ENCODE results near the gene PAQR7.

PAQR7 gene

DNA sequence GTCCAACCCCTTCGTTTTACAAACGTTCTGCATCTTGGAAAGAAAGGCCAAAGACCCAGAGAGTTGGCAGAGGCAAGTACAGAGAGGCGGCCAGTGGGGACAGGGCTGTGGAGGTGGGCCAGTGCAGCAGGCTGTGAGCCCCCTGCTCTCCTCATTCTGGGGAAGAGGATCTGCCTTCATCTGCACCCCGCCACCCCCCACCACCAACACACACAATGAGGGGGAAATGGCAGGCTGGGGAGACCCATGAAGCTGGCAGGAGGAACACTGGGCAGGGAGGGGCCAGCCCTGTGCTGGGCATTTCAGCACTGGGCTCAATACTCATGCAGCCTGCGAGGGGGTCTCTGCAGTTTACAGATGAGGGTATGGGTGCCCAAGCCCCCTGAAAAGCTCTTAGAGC lies 16.1 kb upstream of the PAQR7 start:
- no peak for DNase-seq
- H3K27me3 Mint-ChIP-seq = no peaks in the 10 kb centered on the region
- no peak for ATAC-seq
- no peaks in the 10 kb centered on the region for H3K36me3 Mint-ChIP-seq (ENCODE audit: low read depth)
- H3K9me3 Mint-ChIP-seq = no peaks in the 10 kb centered on the region
- no peak overlapping the region for H3K4me3 Mint-ChIP-seq
- peaks cover 13% of the 10 kb centered on the region for H3K4me1 Mint-ChIP-seq
- no peak overlapping the region for H3K27ac Mint-ChIP-seq

DNA sequence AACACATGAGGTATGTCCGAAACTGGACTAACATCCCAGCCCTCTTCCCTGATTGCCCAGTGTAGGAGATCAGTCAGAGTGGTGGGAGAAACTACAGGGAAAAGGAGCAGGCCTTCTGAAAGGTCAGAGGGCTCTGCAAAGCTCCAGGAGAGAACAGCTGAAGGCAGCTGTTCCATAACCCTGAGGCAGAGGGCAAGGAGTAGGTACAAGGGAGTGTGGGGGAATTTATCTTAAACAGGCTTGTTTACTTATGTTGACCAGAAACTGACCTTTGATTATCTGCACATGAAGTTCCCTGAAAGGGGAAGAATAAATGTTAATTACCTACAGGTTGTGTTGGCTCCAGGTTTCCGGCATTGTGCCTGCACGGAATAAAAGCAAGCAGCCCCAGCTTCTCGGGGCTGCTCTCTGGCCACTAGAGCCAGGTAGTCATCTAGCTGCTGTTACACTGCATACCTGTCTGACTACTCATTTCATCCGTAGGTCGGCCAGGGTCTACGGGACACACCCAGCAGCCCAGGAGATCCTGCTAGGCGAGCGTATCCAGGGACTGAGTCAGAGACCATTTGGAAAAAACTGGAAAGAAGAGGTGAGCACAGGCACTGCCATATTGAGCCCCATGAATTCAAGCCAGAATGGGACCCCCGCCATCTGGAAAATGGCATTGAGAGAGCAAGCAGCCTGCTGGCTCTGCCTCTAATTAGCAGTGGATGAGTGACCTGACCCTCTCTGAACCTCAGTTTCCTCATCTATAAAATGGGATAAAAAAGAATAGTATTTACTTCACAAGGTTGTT lies 14.9 kb upstream of the PAQR7 start:
- H3K4me3 Mint-ChIP-seq = no peak overlapping the region
- no peaks in the 10 kb centered on the region for H3K9me3 Mint-ChIP-seq
- H3K36me3 Mint-ChIP-seq (ENCODE audit: low read depth) = no peaks in the 10 kb centered on the region
- H3K4me1 Mint-ChIP-seq = peaks cover 8% of the 10 kb centered on the region
- no peaks in the 10 kb centered on the region for H3K27me3 Mint-ChIP-seq
- H3K27ac Mint-ChIP-seq = no peak overlapping the region
- DNase-seq (no peak), ATAC-seq (no peak)

DNA sequence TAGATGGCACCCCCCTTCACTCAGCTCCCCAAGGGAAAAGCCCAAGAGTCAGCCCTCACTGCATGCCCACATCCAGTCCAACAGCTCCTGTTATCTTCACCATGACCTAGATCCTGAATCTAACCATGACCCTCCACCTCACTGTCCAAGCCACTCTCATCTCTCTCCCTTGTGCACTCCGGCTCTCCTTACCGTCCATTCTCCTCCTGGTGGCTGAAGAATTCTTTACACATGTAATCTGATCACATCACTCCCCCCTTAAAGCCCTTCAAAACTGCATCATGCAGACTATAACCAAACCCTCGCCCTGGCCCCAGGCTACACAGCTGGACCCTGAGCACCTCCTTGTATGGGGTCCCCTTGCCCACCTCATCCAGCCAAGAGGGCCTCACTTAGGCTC lies 14.0 kb upstream of the PAQR7 start:
- H3K27ac Mint-ChIP-seq = no peak overlapping the region
- no peak for DNase-seq
- H3K4me3 Mint-ChIP-seq = no peak overlapping the region
- H3K4me1 Mint-ChIP-seq = peaks cover 5% of the 10 kb centered on the region
- no peaks in the 10 kb centered on the region for H3K36me3 Mint-ChIP-seq (ENCODE audit: low read depth)
- no peaks in the 10 kb centered on the region for H3K27me3 Mint-ChIP-seq
- H3K9me3 Mint-ChIP-seq = no peaks in the 10 kb centered on the region
- no peak for ATAC-seq

DNA sequence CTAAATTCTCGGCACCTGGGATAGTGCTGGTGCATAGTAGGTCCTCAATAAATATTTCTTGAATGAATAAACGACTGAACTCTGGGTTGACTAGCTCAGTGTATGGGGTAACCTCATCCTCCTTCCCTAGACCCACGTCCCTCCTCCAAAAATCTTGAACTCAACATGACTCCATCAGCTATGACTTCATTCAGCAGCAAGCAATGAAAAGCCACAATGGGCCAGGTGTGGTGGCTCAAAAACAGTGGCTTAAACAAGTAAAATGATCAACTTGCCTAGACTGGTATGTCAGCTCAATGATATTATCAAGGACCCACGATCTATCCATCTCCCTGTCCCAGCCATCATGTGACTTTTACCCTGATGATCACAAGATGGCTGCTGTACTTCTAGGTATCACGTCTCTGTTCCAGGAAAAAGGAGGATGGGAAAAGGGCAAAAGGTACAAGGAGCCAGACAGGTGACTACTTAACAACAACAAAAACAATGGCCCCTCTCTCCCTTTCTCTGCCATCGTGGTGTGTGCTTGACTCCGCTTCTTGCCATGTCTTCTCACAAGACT lies 13.0 kb upstream of the PAQR7 start:
- H3K27ac Mint-ChIP-seq = no peak overlapping the region
- H3K36me3 Mint-ChIP-seq (ENCODE audit: low read depth) = no peaks in the 10 kb centered on the region
- peaks cover 5% of the 10 kb centered on the region for H3K4me1 Mint-ChIP-seq
- no peak for DNase-seq
- no peak overlapping the region for H3K4me3 Mint-ChIP-seq
- no peaks in the 10 kb centered on the region for H3K27me3 Mint-ChIP-seq
- no peaks in the 10 kb centered on the region for H3K9me3 Mint-ChIP-seq
- ATAC-seq = no peak

DNA sequence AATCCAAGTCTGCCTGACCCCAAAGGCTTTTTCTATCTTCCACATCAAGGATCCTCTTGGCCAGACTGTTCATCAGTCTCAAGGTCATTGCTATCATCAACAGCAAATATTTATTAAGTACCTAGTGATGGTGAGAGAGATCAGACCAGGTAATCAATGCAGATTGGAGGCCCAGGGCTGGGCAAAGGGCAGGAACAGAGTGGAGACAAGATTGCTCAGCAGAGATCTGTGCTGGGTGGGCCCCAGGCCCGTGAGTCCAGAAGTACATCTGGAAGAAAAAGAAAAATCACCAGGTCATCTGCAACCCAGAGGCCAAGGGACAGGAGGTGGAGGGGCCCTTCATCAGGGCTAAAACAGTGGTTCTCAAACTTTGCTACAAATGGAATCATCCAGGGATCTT lies 10.1 kb upstream of the PAQR7 start:
- Mint-ChIP-seq H3K4me3 (no peak overlapping the region), H3K27ac (no peak overlapping the region), H3K27me3 (no peaks in the 10 kb centered on the region), H3K4me1 (no peaks in the 10 kb centered on the region), H3K9me3 (no peaks in the 10 kb centered on the region), H3K36me3 (ENCODE audit: low read depth) (no peaks in the 10 kb centered on the region)
- DNase-seq (no peak), ATAC-seq (no peak)

DNA sequence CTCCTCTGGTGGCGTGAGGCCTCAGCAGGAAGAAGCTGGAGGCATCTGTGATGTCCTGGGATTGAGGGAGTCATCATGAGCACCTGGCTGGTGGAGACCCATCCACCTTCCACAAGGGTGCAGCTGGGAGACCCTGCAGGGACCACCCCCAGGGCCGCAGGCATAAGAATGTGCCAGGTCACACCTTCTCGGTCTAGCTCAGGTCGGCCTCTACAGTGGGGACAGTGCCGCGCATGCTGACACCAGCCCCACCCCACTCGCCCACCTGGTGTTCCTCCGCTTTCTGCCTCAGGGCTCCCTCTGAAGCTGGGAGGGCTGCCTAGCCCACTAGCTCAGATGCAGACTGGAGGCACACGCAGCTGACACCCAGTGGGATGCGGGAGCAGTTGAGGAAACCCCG lies 5.8 kb upstream of the PAQR7 start:
- H3K27ac Mint-ChIP-seq = no peak overlapping the region
- no peaks in the 10 kb centered on the region for H3K4me1 Mint-ChIP-seq
- no peaks in the 10 kb centered on the region for H3K36me3 Mint-ChIP-seq (ENCODE audit: low read depth)
- no peak for ATAC-seq
- H3K9me3 Mint-ChIP-seq = no peaks in the 10 kb centered on the region
- DNase-seq = no peak
- H3K27me3 Mint-ChIP-seq = peaks cover 7% of the 10 kb centered on the region
- H3K4me3 Mint-ChIP-seq = no peak overlapping the region

DNA sequence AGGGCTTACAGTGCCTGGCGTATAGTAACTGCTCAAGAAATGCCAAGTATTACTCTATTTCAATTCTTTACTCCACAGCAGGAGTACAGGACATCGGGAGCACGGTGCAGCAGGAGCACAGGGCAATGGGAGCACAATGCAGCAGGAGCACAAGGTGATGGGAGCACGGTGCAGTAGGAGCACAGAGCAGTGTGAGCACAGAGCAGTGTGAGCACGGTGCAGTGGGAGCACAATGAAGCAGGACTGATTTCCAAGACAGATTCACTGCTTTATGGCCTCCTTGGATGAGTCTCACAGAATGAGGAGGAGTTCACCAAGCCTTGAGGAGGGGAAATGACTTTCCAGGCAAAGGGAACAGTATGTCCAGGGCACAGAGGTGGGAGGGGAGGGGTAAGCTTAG lies 5.0 kb upstream of the PAQR7 start:
- H3K36me3 Mint-ChIP-seq (ENCODE audit: low read depth) = no peaks in the 10 kb centered on the region
- no peak for ATAC-seq

DNA sequence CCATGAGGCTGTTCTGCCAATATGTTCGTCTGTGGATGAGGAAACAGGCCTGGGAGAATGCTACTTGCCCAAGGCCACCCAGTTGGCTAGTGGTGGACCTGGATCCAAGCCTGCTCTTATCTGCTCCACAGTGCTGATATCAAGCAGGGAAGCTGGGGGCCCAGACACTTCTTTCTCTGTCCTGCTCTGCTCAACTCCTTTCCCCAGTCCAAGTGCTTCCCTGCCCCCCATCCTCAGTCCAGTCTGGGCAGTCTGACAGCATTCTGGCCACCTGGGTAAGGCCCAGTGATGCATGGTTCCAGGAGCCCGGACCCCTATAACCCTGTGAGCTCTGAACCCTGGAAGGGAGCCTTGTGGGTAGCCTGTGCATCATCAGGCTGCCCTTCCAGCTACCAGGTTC lies 4.2 kb upstream of the PAQR7 start:
- DNase-seq (no peak), ATAC-seq (no peak)
- Mint-ChIP-seq H3K9me3 (no peaks in the 10 kb centered on the region), H3K27ac (no peak overlapping the region), H3K27me3 (peaks cover 10% of the 10 kb centered on the region), H3K4me1 (peaks cover 6% of the 10 kb centered on the region), H3K36me3 (ENCODE audit: low read depth) (no peaks in the 10 kb centered on the region), H3K4me3 (no peak overlapping the region)

More for the DNA sequence above, 5.0 kb upstream of the PAQR7 start:
- no peak for DNase-seq
- Mint-ChIP-seq H3K4me3 (no peak overlapping the region), H3K27me3 (peaks cover 10% of the 10 kb centered on the region), H3K27ac (no peak overlapping the region), H3K4me1 (peaks cover 2% of the 10 kb centered on the region), H3K9me3 (no peaks in the 10 kb centered on the region)

DNA sequence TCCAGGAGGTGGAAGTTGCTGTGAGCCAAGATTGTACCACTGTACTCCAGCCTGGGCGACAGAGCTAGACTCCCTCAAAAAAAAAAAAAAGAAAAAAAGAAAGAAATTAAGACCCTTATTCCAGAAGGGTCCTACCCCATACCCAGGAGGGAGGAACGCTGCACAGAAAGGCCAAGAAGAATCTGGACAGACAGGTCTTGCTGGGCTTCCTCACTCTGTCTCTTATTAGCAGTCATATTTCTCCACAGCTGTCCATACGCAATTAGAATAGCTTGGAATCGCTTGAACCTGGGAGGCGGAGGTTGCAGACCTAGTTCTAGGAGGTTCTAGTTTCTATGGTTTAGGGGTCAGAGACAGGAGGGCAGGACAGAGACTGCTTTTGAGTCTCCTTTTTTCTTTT lies 3.2 kb upstream of the PAQR7 start:
- ATAC-seq (no peak), DNase-seq (no peak)
- no peaks in the 10 kb centered on the region for H3K36me3 Mint-ChIP-seq (ENCODE audit: low read depth)
- no peak overlapping the region for H3K27ac Mint-ChIP-seq
- peaks cover 8% of the 10 kb centered on the region for H3K4me1 Mint-ChIP-seq
- H3K27me3 Mint-ChIP-seq = peaks cover 10% of the 10 kb centered on the region
- no peaks in the 10 kb centered on the region for H3K9me3 Mint-ChIP-seq
- H3K4me3 Mint-ChIP-seq = no peak overlapping the region

DNA sequence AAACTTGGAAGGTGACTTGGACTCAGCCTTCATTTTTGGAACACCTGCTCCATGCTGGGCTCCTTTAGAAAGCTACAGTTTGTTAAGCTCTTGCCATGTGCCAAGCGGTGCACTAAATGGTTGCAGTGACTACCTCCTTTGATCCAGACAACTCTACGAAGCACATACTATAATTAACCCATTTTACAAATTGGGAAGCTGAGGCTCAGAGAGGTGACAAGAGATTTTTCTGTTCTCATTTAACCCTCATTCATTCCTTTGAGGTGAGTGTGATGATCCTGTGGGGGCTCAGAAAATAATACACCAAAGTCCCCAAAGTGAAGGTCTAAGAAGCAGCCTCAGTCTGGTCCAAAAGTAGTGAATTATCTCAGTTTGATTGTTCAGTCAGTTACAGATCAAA lies 1.6 kb upstream of the PAQR7 start:
- Mint-ChIP-seq H3K4me3 (no peak overlapping the region), H3K27me3 (peaks cover 10% of the 10 kb centered on the region), H3K9me3 (no peaks in the 10 kb centered on the region), H3K27ac (no peak overlapping the region), H3K36me3 (ENCODE audit: low read depth) (no peaks in the 10 kb centered on the region), H3K4me1 (peaks cover 13% of the 10 kb centered on the region)
- no peak for DNase-seq
- ATAC-seq = no peak

DNA sequence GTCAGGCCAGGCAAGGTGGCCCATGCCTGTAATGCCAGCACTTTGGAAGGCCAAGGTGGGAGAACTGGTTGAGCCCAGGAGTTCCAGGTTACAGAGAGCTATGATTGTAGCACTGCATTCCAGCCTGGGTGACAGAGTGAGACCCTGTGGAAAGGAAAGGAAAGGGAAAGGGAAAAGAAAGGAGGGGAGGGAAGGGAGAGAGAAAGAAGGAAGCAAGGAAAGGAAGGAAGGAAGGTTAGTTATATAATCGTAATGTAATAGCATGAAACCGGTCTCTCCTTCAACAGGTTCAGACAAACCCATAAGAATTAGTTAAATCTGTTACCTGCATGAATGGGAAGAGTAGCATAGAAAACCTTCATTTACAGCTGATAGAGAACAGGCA lies 1.2 kb upstream of the PAQR7 start:
- ATAC-seq (no peak), DNase-seq (no peak)
- peak overlapping the region; percentile 11 for H3K4me3 Mint-ChIP-seq
- H3K4me1 Mint-ChIP-seq = peaks cover 13% of the 10 kb centered on the region
- no peaks in the 10 kb centered on the region for H3K9me3 Mint-ChIP-seq
- peak overlapping the region; percentile 11 for H3K27ac Mint-ChIP-seq
- H3K36me3 Mint-ChIP-seq (ENCODE audit: low read depth) = no peaks in the 10 kb centered on the region
- H3K27me3 Mint-ChIP-seq = peaks cover 10% of the 10 kb centered on the region

DNA sequence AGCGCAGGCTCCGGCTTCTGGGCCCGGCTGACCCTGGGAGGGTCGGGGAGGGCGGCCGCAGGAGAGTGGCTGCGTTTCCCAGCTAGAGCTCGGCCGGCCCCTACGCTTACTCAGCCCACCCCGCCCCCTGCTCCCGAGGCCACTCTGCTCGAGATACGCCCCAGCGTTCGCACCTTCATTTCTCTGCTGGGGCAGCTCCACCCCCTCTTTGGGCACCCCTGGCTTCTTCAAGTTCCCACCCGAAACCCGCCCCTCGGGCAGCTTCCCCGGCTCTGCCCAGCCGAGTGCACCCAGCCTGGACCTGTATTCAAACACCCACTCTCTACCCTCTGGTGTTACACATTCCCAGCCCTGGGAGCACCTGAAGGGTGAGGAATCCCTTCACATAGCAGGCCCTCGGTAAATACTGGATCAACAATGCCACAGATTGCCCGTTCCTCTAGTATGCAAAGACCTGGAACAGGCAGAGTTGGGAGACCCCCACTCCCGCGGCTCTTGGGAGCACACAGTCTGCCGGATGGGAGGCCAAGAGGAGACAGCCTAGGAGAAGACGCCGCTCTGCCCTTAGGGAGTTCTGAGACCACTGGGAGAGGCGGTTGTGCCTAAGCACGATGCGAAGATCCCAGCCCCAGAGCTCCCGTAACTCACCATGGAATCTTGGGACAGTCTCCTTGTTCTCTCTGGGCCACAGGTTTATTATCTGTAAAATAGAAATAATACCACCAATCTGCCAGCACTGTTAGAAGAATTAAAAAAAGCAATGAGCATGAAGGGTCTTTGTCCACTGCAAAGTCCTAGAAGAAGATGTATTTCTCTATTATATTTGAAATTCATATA lies 566 bp upstream of the PAQR7 start:
- H3K4me1 Mint-ChIP-seq = peaks cover 13% of the 10 kb centered on the region
- no peaks in the 10 kb centered on the region for H3K36me3 Mint-ChIP-seq (ENCODE audit: low read depth)
- H3K27me3 Mint-ChIP-seq = peaks cover 10% of the 10 kb centered on the region
- peak; percentile 60 for ATAC-seq
- DNase-seq = peak; percentile 56
- H3K27ac Mint-ChIP-seq = peak overlapping the region; percentile 59
- peak overlapping the region; percentile 67 for H3K4me3 Mint-ChIP-seq
- H3K9me3 Mint-ChIP-seq = no peaks in the 10 kb centered on the region

DNA sequence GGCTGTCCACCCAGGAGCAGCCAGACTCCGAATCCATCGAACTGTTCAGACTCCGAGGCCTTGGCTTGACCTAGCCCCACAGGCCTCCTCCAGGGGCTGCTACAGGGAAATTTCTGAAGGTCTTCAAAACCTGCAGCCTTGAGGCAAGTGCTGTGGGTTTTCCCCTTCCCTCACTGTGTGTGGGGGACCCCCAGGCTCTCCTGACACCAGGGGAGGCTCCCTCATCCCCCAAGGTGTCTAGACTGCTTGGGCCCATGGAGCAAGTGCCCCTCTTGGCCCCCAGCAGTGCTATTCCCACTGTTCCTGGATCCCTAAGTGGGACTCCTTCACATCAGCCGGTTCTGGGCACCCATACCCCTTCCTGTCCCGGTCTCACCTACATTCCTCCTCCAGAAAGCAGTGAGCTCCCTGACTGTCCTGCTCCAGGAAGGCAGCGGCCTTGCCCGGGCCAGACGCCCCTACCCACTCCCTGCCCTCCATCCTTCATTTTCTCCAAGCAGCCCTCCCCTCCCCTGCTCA lies 814 bp downstream of the PAQR7 start:
- H3K27me3 Mint-ChIP-seq = peaks cover 10% of the 10 kb centered on the region

DNA sequence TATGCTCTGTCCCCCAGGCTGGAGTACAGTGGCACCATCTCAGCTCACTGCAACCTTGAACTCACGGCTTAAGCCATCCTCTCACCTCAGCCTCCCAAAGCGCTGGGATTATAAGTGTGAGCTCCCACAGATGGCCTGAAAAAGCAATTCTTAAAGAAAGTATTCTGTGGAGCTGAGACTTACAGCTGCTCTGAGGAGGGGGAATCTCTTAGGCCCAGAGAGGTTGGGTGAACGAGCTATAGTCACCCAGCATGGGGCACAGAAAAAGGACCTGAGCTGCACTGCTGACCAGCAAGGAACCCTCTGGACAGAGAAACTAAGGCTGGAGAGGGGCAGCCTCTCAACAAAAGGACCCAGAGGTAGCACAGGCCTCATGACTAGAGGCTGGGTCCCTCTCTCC lies 1.3 kb downstream of the PAQR7 start:
- Mint-ChIP-seq H3K27me3 (peaks cover 10% of the 10 kb centered on the region), H3K36me3 (ENCODE audit: low read depth) (no peaks in the 10 kb centered on the region), H3K9me3 (no peaks in the 10 kb centered on the region), H3K27ac (no peak overlapping the region), H3K4me1 (peaks cover 13% of the 10 kb centered on the region), H3K4me3 (peak overlapping the region; percentile 87)
- no peak for DNase-seq
- ATAC-seq = no peak

More for the DNA sequence above, 814 bp downstream of the PAQR7 start:
- H3K36me3 Mint-ChIP-seq (ENCODE audit: low read depth) = no peaks in the 10 kb centered on the region
- ATAC-seq = peak; percentile 10
- peaks cover 13% of the 10 kb centered on the region for H3K4me1 Mint-ChIP-seq
- H3K27ac Mint-ChIP-seq = peak overlapping the region; percentile 73
- no peaks in the 10 kb centered on the region for H3K9me3 Mint-ChIP-seq
- no peak for DNase-seq
- H3K4me3 Mint-ChIP-seq = peak overlapping the region; percentile 87

DNA sequence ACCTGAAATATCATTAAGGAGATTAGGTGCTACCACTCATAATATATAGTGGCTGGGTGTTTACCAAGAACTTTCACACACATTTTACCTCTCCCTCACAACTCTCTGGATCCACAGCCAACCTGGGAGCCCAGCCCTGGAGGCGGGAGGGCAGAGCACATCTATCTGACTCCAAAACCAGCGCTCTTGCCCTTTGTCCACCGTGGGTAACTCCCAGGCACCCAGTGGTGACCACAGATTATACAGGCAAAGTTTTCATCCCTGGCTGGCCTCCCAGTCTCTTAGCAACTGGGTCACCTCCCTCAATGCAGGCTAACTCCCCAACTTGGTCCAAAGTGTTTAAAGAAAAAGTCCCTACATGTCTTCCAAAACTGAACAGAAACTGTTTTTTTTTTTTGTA lies 2.4 kb downstream of the PAQR7 start:
- no peak for ATAC-seq
- H3K27ac Mint-ChIP-seq = no peak overlapping the region

More for the DNA sequence above, 2.4 kb downstream of the PAQR7 start:
- Mint-ChIP-seq H3K9me3 (no peaks in the 10 kb centered on the region), H3K27me3 (peaks cover 10% of the 10 kb centered on the region), H3K4me1 (peaks cover 13% of the 10 kb centered on the region), H3K4me3 (no peak overlapping the region), H3K36me3 (ENCODE audit: low read depth) (no peaks in the 10 kb centered on the region)
- no peak for DNase-seq

Data from activated naive CD8-positive, alpha-beta T cell treated with anti-CD3 and anti-CD28 coated beads, Interleukin-2, amount 50 U/mL, for 24 hours (primary cell).